MCF 10A (cell line): ENCODE measurements around the gene CTSA. TPM values are rescaled to one million over a fixed set of nuclear protein-coding genes. Genes with fewer than 3 reads are reported as not detected.

ENCODE experiments used
- BruUV-seq: library from RNA; stranded (reverse); fragments of 400-500 nt; replicated peaks from 2 replicates; lab custom pipeline; 2021; lab: Mats Ljungman, UMichigan
- CTCF ChIA-PET: fragments of 300-600 bp; sonication (Branson Sonifier 250); formaldehyde crosslinking; extraction: SDS; loops from one replicate; lab custom pipeline; 2021; ENCODE audit warnings: antibody characterized with exemption, inconsistent platforms; lab: Yijun Ruan, JAX
- POLR2A ChIA-PET: fragments of 300-600, 350-650 bp; sonication (Branson Sonifier 250); formaldehyde crosslinking; extraction: SDS; loops from one replicate; lab custom pipeline; 2020; ENCODE audit warnings: antibody characterized with exemption, inconsistent platforms; lab: Yijun Ruan, JAX
- DNase-seq: peaks from one replicate; pipeline ENCODE4 v3.0.0-alpha.2; 2018; ENCODE audit not compliant: unreplicated experiment
- H3K27ac Mint-ChIP-seq: one replicate; pipeline ENCODE4 v1.8.0; 2022; ENCODE audit warnings: mild to moderate bottlenecking, low read depth, mixed read lengths; ENCODE audit not compliant: unreplicated experiment
- H3K27me3 Mint-ChIP-seq: one replicate; pipeline ENCODE4 v1.8.0; 2022; ENCODE audit warnings: mixed read lengths; ENCODE audit not compliant: insufficient read depth, unreplicated experiment
- H3K36me3 Mint-ChIP-seq: one replicate; pipeline ENCODE4 v1.8.0; 2022; ENCODE audit warnings: mild to moderate bottlenecking, moderate library complexity, mixed read lengths; ENCODE audit not compliant: insufficient read depth, unreplicated experiment
- H3K4me1 Mint-ChIP-seq: one replicate; pipeline ENCODE4 v1.8.0; 2022; ENCODE audit warnings: mixed read lengths; ENCODE audit not compliant: insufficient read depth, unreplicated experiment
- H3K4me3 Mint-ChIP-seq: one replicate; pipeline ENCODE4 v1.8.0; 2022; ENCODE audit warnings: mild to moderate bottlenecking, moderate library complexity, mixed read lengths; ENCODE audit not compliant: unreplicated experiment
- H3K9me3 Mint-ChIP-seq: one replicate; pipeline ENCODE4 v1.8.0; 2022; ENCODE audit warnings: mixed read lengths; ENCODE audit not compliant: unreplicated experiment
- CTCF ChIP-seq: fragments of 200-600 bp; IDR thresholded peaks from one replicate; pipeline ENCODE4 v1.8.0; 2022; ENCODE audit warnings: antibody characterized with exemption, mild to moderate bottlenecking; ENCODE audit not compliant: unreplicated experiment
- intact Hi-C: fragments of 100-400 bp; cut with micrococcal nuclease; formaldehyde crosslinking; loops from 2 replicates; pipeline ENCODE4 v1.14.1; 2022
- total RNA-seq: library from RNA; stranded (reverse); gene quantifications from 2 replicates; pipeline ENCODE4 v1.2.3, GENCODE V29; 2022

Gene CTSA
- total RNA-seq, 1 experiment from 2014 or later, result 25.3 TPM

- no peak for DNase-seq
- intact Hi-C loops, result no loop called here
- Mint-ChIP-seq H3K27me3 (no peaks in the 10 kb centered on the region), H3K4me1 (no peaks in the 10 kb centered on the region), H3K27ac (peak overlapping the region; percentile 12), H3K9me3 (no peaks in the 10 kb centered on the region), H3K36me3 (peaks cover 30% of the 10 kb centered on the region), H3K4me3 (no peak overlapping the region)
- no peak for TF ChIP-seq CTCF
- ChIA-PET POLR2A (interaction anchor here (0.6 to 1.7 kb wide), 3 partner anchors 21 to 41 kb away, joined by 3 to 8 read pairs (median 3); partner anchors contain the start of gene ZSWIM1), CTCF (interaction anchor here (1.8 to 1.9 kb wide), 2 partner anchors 55 to 109 kb away, joined by 6 to 7 read pairs; no protein-coding TSS in a partner anchor)
- BruUV-seq, result no TSS peak
Measured at GRCh38 chr20:45853484-45853883, 37.7 kb upstream of the CTSA start.

DNA sequence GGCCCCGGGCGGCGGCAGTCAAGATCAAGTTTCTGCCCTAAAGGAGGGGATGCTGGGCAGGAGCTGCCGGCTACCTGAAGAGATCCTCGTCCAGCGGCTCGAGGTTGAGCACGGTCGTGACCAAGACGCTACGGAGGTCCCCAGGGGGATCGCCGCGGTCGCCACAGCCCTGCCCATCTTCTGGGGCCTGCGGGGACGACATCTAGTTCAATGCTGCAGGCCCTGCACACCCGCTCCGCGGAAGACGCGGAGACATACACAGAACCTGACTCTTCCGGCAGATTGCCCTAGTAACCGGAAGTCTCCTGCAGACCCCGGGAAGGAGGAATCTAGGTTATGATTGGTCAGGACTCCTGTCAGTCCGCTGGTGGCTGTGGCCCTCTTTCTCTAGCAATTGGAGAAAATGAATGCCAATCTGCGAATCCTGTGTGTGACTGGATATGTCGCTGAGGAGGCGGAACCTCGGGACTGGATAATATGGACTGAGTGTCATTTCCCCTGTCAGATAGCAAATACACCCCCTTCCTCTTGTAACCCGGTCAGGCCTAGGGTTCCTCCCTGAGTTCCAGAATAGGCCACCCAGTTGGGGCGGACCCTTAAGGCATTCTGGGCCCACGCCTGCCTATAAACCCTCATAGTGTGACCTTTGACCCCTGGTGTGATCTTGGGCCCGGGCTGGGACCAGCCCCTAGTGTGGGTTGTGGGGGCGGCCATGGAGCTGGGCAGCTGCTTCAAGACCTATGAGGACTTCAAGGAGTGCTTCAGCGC lies 33.8 kb upstream of the CTSA start, which contains the start of the genes ACOT8 and ZSWIM3:
ACOT8 (minus strand) TSS at position 279 of the 768 bp plus-strand sequence; CDS start at position 202, 77 bp downstream.
ZSWIM3 (plus strand) TSS at position 501 of the 768 bp plus-strand sequence; CDS start at position 713, 212 bp downstream.
- TF ChIP-seq CTCF, result no peak
- H3K27me3 Mint-ChIP-seq, result no peaks in the 10 kb centered on the region
- H3K4me3 Mint-ChIP-seq, result peak within 1 kb of the TSS; percentile 92
- H3K27ac Mint-ChIP-seq, result peak within 1 kb of the TSS; percentile 92
- BruUV-seq, result no TSS peak
- intact Hi-C loops, result loop anchor here (2.0 kb wide), 1 partner anchor 78 kb away; the partner anchor contains the start of gene PCIF1
- peak; percentile 100 for DNase-seq
- peaks cover 18% of the 10 kb centered on the region for H3K36me3 Mint-ChIP-seq
- ChIA-PET CTCF (interaction anchor here (0.5 to 2.2 kb wide), 9 partner anchors 13 to 265 kb away, joined by 3 to 9 read pairs (median 3); partner anchors contain the start of gene PCIF1), POLR2A (interaction anchor here (0.6 to 4.1 kb wide), 26 partner anchors 10 to 1263 kb away, joined by 3 to 40 read pairs (median 5); partner anchors contain the start of genes CTSA, DNTTIP1, NEURL2 and PCIF1)
- no peaks in the 10 kb centered on the region for H3K9me3 Mint-ChIP-seq
- peaks cover 16% of the 10 kb centered on the region for H3K4me1 Mint-ChIP-seq

- POLR2A ChIA-PET, result interaction anchor here (0.6 to 4.1 kb wide), 8 partner anchors 10 to 1813 kb away, joined by 3 to 40 read pairs (median 10); partner anchors contain the start of genes CTSA, NEURL2, PCIF1 and SNX21
- H3K9me3 Mint-ChIP-seq, result no peaks in the 10 kb centered on the region
Measured at GRCh38 chr20:45857882-45858216, 33.3 kb upstream of the CTSA start.

More at GRCh38 chr20:45857882-45858216, 33.3 kb upstream of the CTSA start:
- H3K27me3 Mint-ChIP-seq, result no peaks in the 10 kb centered on the region
- no peak for DNase-seq
- no TSS peak for BruUV-seq
- peaks cover 16% of the 10 kb centered on the region for H3K4me1 Mint-ChIP-seq
- TF ChIP-seq CTCF, result no peak
- H3K27ac Mint-ChIP-seq, result peak overlapping the region; percentile 92
- peak overlapping the region; percentile 92 for H3K4me3 Mint-ChIP-seq
- intact Hi-C loops, result loop anchor here (2.0 kb wide), 1 partner anchor 77 kb away; the partner anchor contains the start of gene PCIF1
- H3K36me3 Mint-ChIP-seq, result peaks cover 16% of the 10 kb centered on the region
- CTCF ChIA-PET, result interaction anchor here (0.7 to 1.0 kb wide), 2 partner anchors 24 to 112 kb away, joined by 3 to 4 read pairs; no protein-coding TSS in a partner anchor
